Suprapubic skin (tissue), 4 donors: ENCODE data around the gene CLCN5.

ENCODE experiments used
- CTCF ChIP-seq, 2 donors: fragments of 200-600 bp in 1 of 2; fragments of 450-650 bp in 1 of 2; sonication (generic) in 1 of 2; IDR thresholded peaks; one replicate each; pipeline ENCODE4 v1.5.1; 2016 to 2019; ENCODE audit warnings: antibody characterized with exemption in 2 of 2, mild to moderate bottlenecking in 1 of 2, moderate library complexity in 1 of 2
- EP300 ChIP-seq: sonication (generic); formaldehyde crosslinking; IDR thresholded peaks from one replicate; pipeline ENCODE4 v1.6.1; 2017; ENCODE audit warnings: antibody characterized with exemption
- POLR2A ChIP-seq, 2 donors: fragments of 450-650 bp; IDR thresholded peaks; one replicate each; pipeline ENCODE4 v1.6.1; 2017; ENCODE audit warnings: antibody characterized with exemption in 2 of 2, mild to moderate bottlenecking in 2 of 2, moderate library complexity in 2 of 2
- POLR2AphosphoS5 ChIP-seq, 3 donors: sonication (generic); formaldehyde crosslinking; IDR thresholded peaks; one replicate each; pipeline ENCODE4 v1.6.1; 2017; ENCODE audit warnings: antibody characterized with exemption in 3 of 3

GRCh38 chrX:50098241-50098640, 175.8 kb downstream of the CLCN5 start:
- TF ChIP-seq CTCF (IDR thresholded peaks at IDR 0.05) (no peak), POLR2AphosphoS5 (IDR thresholded peaks at IDR 0.05) (no peak), EP300 (no peak), POLR2A (IDR thresholded peaks at IDR 0.05) (no peak)
